Activated CD4-positive, CD25-positive, alpha-beta regulatory T cell treated with anti-CD3 and anti-CD28 coated beads, Interleukin-2, amount 50 U/mL, for 16 hours (primary cell): ENCODE results near the gene NOS1AP.

Source experiments
- DNase-seq: peaks from one replicate; pipeline ENCODE4 v3.0.0-alpha.2; 2020; ENCODE audit warnings: low read depth, low spot score

Gene NOS1AP

GRCh38 chr1:162218546-162218945 is 149.1 kb downstream of the NOS1AP start:
- no peak for DNase-seq

DNA sequence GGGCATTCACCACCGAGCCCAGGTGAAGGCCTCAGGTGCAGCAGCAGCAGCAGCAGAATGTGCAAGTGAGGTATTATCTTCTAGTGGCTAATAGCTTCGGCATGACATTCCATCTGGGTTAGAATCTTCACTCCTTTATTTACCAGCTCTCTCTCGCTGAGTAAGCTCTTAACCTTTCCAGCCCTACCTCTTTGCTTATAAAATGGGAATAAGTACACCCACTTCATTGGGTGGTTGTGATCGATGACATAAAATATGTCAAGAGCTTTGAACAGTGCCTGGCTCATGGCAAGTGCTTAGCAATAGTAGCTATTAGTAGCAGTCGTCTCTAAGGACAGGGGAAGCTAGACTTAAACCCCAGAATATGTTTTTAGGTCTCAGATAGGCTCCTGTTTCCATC is 149.5 kb downstream of the NOS1AP start:
- DNase-seq: no peak

- DNase-seq: no peak
These were observed 150.0 kb downstream of the NOS1AP start for GRCh38 chr1:162219461-162219860.

DNA sequence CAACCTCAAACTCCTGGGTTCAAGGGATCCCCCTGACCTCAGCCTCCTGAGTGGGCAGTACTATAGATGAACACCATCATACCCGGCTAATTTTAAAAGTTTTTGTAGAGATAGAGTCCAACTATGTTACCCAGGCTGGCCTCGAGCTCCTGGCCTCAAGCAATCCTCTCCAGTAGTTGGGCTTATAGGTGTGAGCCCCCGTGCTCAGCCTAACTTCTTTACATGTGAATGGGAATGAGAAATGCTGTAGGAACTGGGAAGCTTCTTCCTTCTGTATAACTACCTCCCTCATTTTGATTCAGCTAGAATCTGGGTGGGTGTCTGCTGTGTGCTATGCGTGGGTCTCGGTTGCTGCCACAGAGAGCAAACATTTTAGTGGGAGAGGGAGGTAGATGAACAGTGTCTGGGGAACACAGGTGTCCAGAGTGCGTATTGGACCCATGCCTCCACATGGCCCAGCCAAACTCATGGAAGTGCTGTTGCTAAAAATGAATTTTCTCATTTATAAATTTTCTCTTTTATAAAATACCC is 150.6 kb downstream of the NOS1AP start:
- DNase-seq: no peak

- DNase-seq: no peak
These were observed 152.5 kb downstream of the NOS1AP start for GRCh38 chr1:162222014-162222413.

DNA sequence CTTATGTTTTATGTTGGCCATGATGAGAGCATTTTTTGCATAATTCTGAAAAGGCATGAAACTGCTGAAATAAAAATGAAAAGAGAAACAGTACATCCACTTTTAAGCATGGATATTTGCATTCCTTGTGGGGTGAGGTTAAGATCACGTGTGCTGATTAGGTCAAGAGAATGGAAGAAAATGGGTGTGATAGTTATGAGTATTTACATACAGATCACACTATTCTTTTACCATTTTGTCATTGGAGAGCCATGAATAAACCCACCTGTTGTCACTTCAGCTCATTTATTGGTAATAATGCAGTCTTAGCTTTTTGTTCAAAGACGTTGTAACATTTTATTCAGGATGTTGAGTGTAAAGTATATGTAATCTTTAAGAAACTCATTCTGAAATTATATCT is 153.2 kb downstream of the NOS1AP start:
- DNase-seq: no peak

DNA sequence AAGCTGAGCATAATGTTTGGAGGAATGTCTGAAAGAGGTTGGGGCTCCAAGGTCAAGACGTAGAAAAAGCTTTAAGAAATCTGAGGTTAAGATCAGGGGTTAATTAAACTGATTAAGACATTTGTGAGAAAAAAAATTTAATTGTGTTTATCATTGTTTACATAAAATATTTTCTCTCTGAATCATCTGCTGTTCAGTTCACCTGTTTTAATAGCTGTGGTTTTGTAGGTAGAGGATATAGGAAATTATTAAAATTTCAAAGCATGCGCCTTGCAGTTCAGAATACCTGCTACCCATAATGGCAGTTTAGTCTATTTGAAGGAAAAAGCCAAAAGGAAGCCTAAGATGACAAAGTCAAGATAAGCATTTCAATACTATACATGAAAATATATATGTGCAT is 154.0 kb downstream of the NOS1AP start:
- no peak for DNase-seq

DNA sequence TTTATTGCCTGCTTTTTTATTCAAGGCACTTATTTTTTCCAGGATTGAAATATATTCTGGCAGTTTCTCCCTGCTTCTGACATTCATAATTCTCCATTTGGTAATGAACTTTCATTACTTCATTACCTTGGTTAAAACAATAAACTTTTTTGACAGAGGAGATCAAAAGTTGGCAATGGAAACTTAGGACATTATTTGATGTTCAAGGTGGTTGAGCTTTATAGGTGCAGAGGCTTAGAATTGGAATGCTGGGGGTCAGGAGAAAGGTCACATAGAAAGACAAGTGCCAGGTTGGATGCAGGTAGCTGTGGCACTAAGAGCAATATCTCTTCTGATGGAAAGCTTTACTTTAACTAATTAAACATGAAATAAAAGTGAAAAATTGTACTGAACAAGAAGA is 154.8 kb downstream of the NOS1AP start:
- DNase-seq: no peak

DNA sequence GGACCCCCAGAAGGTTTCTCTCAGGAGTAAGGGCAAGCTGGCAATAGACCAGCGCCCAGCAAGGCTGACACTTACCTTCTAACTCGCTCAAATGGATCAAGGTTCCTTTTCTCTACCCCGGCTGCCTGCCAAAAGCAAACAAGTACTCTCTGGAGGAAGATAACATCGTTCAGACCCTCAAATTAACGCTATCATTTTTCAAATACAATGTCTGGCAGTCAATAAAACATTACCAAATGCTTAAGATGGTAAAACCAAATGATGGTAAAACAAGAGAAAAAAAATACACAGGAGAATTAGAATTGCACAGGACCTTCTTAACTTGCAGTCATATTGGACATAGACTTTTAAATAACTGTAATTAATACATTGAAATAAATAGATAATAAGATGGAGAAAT is 159.1 kb downstream of the NOS1AP start:
- no peak for DNase-seq

DNA sequence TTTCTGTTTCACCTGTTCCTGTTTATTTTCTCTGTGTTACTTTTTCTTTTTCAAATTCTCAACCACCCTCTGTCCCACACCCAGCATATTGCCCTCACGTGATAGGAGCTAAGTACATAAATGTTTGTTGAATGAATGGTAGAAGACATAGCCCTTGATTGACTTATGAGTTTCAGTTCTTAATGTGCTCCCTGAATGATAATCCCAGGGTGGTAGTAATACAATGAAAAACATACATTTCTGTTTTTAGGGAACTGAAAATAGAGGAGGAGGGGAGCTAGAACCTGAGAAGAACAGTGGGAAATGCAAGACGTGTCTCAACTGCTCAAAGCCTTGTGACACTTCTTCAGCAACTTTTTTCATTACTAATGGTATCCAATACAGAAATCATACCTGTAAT is 160.1 kb downstream of the NOS1AP start:
- DNase-seq: no peak

- DNase-seq: no peak
These were observed 160.6 kb downstream of the NOS1AP start for GRCh38 chr1:162230096-162230495.

DNA sequence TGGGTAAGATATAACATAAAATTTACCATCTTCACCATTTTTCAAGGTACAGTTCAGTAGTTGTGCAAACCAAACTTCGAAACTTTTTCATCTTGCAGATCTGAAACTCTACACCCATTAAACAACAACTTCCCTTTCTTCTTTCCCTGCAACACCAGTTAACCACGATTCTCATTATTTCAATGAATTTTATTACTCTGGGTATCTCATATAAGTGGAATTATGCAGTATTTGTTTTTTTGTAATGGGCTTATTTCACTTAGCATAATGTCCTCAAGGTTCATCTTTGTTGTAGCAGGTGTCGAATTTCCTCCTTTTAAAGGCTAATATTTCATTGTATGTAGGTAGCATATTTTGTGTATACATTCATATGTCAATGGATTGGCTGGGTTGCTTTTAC is 161.0 kb downstream of the NOS1AP start:
- DNase-seq: no peak

DNA sequence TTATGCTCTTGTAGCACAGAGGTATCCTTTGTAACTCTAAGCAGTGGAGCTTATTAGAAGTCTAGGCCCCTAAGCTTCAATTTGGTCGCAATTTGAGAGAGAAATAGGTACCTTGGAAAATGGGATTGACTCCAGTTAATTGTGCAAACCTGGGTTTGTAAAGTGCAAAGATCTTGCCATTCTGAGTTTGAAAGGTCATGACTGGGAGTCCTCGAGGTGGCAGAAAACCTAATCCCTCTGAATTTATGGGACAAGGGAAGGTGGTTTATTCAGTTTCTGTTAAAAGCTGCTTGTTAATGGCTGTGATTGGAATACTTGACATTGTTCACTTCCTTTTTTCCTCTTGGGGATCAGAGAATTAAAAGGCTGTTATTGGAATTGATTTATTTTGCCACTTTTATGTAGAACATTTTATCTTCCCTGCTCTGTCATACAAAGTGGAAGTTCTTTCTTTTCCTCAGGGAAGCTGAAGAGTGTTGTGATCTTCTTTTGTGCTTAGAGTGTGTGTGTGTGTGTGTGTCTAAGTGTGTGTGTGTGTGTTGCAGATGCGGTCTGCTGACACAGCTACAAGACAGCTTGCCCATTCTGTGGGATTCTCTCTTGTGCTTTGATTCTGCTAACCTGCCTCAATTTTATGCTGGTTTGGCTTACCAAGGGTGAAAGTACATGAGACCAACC is 162.7 kb downstream of the NOS1AP start:
- no peak for DNase-seq

GRCh38 chr1:162233066-162233465 is 163.6 kb downstream of the NOS1AP start:
- no peak for DNase-seq

DNA sequence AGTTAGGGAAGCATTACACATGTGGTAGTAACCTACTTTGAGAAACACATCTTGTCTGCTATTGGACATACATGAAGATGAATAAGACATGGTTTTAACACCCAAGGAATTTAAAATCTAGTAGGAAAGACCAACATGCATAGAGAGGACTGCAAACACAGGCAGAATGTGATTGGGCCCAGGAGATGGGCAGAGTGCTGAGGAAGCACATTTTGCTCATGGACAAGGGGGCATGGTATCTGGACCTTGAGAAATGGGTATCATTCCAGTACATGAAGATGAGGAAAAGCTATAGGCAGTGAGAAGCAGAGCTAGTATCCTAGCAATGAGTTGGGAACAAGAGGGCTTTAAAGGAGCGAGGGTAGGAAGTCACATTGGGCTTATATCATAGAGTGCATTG is 164.4 kb downstream of the NOS1AP start:
- no peak for DNase-seq

- DNase-seq: no peak
These were observed 165.1 kb downstream of the NOS1AP start for GRCh38 chr1:162234571-162234970.

DNA sequence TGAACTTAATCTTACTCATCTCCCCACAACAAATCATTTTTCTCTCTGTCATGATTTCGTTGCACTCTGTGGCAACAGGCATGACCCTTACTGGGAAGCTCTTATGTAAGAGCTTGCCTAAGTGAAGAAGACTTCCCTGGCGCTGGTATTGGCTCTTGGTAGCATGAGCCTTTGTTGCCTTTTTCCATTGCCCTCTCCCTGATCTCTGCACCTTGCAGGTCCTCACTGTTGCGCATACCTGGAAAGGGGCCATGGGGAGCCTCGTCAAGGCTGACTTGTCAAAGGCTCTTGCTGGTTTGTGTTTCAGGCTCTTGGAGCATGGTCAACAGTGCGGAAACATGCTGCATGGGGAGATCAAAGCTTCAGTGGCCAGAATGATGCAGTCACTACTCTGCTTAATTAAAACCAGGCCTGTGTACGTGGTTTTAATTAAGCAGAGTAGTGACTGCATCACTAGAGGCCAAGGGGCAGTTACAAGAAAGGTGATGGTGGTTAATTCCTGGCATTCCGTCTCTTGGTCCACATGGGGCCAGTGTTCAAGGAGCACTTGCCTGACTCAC is 165.8 kb downstream of the NOS1AP start:
- DNase-seq: no peak

GRCh38 chr1:162236201-162236600 is 166.7 kb downstream of the NOS1AP start:
- no peak for DNase-seq

DNA sequence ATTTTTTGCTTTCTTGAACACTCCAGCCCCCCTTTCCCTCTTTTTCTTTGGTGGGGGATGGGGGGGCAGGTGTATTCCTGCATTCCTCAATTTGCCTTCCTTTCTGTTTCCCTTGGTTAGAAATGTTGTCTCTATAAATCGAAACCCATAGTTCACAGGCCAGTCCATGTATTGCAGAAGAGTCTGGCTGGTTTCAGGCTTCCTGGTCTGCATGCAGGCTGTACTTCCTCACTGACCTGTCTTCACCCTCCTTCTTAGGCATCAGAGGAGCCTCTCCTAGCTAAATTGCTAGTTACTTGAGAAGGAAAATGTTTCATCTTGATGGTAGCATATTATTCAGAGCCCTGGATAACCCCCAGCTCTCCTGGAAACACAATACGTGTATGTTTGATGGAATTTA is 167.1 kb downstream of the NOS1AP start:
- no peak for DNase-seq

DNA sequence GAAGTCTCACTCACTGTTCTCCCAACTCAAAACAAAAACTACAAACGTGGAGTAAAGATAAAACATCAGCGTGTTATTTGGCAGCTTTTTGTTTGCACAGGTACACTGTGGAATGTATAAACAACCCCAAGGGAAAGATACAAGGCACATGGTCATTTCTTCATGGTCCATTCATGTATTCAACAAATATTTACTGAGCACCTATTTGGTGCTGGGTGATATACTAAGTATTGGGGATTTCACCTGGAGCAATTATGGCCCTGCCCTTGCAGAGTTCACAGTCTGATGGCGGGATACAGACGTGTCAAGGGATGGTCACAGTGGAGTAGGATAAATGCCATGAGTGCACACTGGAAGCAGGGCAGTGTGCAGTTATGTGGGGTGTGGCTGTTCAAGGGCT is 171.1 kb downstream of the NOS1AP start:
- DNase-seq: no peak

GRCh38 chr1:162242804-162243203 is 173.3 kb downstream of the NOS1AP start:
- DNase-seq: no peak

DNA sequence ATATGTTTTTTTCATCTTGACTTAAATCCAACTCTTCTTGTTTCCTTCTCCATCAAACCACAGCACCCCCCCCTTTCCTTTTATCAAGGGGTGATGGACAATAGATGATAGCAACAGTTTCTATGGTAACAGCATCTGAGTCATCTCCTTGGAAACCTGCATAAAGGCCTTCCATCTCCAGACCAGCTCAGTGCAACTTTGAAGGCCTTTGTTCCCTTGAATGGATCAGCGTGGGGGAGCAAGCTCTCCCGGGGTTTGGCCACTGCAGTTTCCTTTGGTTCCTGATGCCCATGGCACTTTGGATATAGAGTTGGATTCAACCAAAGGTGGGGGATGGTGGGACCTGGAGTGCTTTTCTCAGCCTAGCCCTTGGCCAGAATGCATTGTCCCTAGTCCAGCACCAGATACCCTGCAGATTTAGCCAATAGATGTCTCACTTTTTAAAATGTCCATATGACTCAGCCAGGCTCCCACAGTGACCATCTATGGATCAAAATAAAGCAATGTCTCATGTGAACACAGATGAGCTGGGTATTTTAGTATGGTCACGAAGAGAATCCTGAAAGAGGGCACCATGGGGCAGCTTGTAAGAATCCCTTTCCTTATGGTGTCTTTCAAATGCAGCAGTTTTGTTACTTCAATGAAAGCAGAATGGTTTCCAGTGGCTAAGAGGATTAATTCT is 179.5 kb downstream of the NOS1AP start:
- no peak for DNase-seq
